WTC11 (cell line): ENCODE measurements around the gene SIAH3. TPM values are rescaled to one million over a fixed set of nuclear protein-coding genes. Genes with fewer than 3 reads are reported as not detected.

Experiments used
- ATAC-seq: fragments of 200-7000 bp; cut with Tn5 transposase; 2 replicates; pipeline ENCODE4 v1.10.0; 2021; ENCODE audit warnings: mild to moderate bottlenecking, moderate library complexity
- CTCF ChIA-PET: fragments of 300-600 bp; sonication (Branson Sonifier 250); formaldehyde crosslinking; loops from one replicate; lab custom pipeline; 2021; ENCODE audit warnings: antibody characterized with exemption; lab: Charles Lee
- POLR2A ChIA-PET: fragments of 350-600 bp; sonication (Branson Sonifier 250); formaldehyde crosslinking; loops from one replicate; lab custom pipeline; 2021; ENCODE audit warnings: antibody characterized with exemption; lab: Charles Lee
- DNase-seq: peaks from one replicate; pipeline ENCODE4 v3.0.0; 2021; ENCODE audit warnings: low spot score
- H3K27ac Mint-ChIP-seq: 2 replicates; pipeline ENCODE4 v1.8.0; 2021; ENCODE audit warnings: mixed read lengths
- H3K27me3 Mint-ChIP-seq: 2 replicates; pipeline ENCODE4 v1.8.0; 2021; ENCODE audit warnings: low read depth, mild to moderate bottlenecking, moderate library complexity, mixed read lengths
- H3K36me3 Mint-ChIP-seq: 2 replicates; pipeline ENCODE4 v1.8.0; 2021; ENCODE audit warnings: mixed read lengths
- H3K4me1 Mint-ChIP-seq: 2 replicates; pipeline ENCODE4 v1.8.0; 2022; ENCODE audit warnings: mixed read lengths
- H3K4me3 Mint-ChIP-seq: 2 replicates; pipeline ENCODE4 v1.8.0; 2021; ENCODE audit warnings: mild to moderate bottlenecking, moderate library complexity, mixed read lengths
- H3K9me3 Mint-ChIP-seq: 2 replicates; pipeline ENCODE4 v1.8.0; 2021; ENCODE audit warnings: mixed read lengths
- ESRRA ChIP-seq: sonication (generic); formaldehyde crosslinking; IDR thresholded peaks from 2 replicates; pipeline ENCODE4 v1.8.1; 2022; ENCODE audit warnings: mild to moderate bottlenecking, missing genetic modification reagents, borderline replicate concordance
- ETV6 ChIP-seq: sonication (generic); formaldehyde crosslinking; IDR thresholded peaks from 2 replicates; pipeline ENCODE4 v1.8.1; 2022; ENCODE audit warnings: mild to moderate bottlenecking, missing genetic modification reagents
- FOXP1 ChIP-seq: sonication (generic); formaldehyde crosslinking; IDR thresholded peaks from 2 replicates; pipeline ENCODE4 v1.8.0; 2022; ENCODE audit warnings: missing genetic modification reagents, mild to moderate bottlenecking, moderate library complexity, borderline replicate concordance
- IRF1 ChIP-seq: sonication (generic); formaldehyde crosslinking; IDR thresholded peaks from 2 replicates; pipeline ENCODE4 v1.8.0; 2023; ENCODE audit warnings: missing genetic modification reagents
- JUN ChIP-seq: sonication (generic); formaldehyde crosslinking; IDR thresholded peaks from 2 replicates; pipeline ENCODE4 v1.8.0; 2023; ENCODE audit warnings: mild to moderate bottlenecking, missing genetic modification reagents
- KAT7 ChIP-seq: sonication (generic); formaldehyde crosslinking; IDR thresholded peaks from 2 replicates; pipeline ENCODE4 v1.8.1; 2023; ENCODE audit warnings: missing genetic modification reagents, mild to moderate bottlenecking, borderline replicate concordance
- MXD4 ChIP-seq: fragments of 250-450 bp; sonication (Bioruptor Pico); IDR thresholded peaks from 2 replicates; pipeline ENCODE4 v1.8.0; 2021; ENCODE audit warnings: mild to moderate bottlenecking, moderate library complexity, borderline replicate concordance
- NR2C2 ChIP-seq: sonication (generic); formaldehyde crosslinking; IDR thresholded peaks from 2 replicates; pipeline ENCODE4 v1.8.0; 2022; ENCODE audit warnings: mild to moderate bottlenecking, missing genetic modification reagents
- OVOL2 ChIP-seq: fragments of 250-450 bp; sonication (Bioruptor Pico); IDR thresholded peaks from 2 replicates; pipeline ENCODE4 v1.9.0; 2021; ENCODE audit warnings: mild to moderate bottlenecking, borderline replicate concordance
- PRDM15 ChIP-seq: sonication (generic); formaldehyde crosslinking; IDR thresholded peaks from 2 replicates; pipeline ENCODE4 v1.8.0; 2022; ENCODE audit warnings: missing genetic modification reagents
- SMAD4 ChIP-seq: sonication (generic); formaldehyde crosslinking; IDR thresholded peaks from 2 replicates; pipeline ENCODE4 v1.8.0; 2022; ENCODE audit warnings: mild to moderate bottlenecking, missing genetic modification reagents
- ZBTB21 ChIP-seq: sonication (generic); formaldehyde crosslinking; IDR thresholded peaks from 2 replicates; pipeline ENCODE4 v1.8.1; 2023; ENCODE audit warnings: mild to moderate bottlenecking, missing genetic modification reagents, borderline replicate concordance
- ZNF219 ChIP-seq: sonication (generic); formaldehyde crosslinking; IDR thresholded peaks from 2 replicates; pipeline ENCODE4 v1.8.0; 2023; ENCODE audit warnings: missing genetic modification reagents, mild to moderate bottlenecking, borderline replicate concordance
- ZNF263 ChIP-seq: sonication (generic); formaldehyde crosslinking; IDR thresholded peaks from 2 replicates; pipeline ENCODE4 v1.8.1; 2022; ENCODE audit warnings: low read depth, mild to moderate bottlenecking, moderate library complexity, missing genetic modification reagents
- ZNF281 ChIP-seq: sonication (generic); formaldehyde crosslinking; IDR thresholded peaks from 2 replicates; pipeline ENCODE4 v1.8.0; 2023; ENCODE audit warnings: mild to moderate bottlenecking, missing genetic modification reagents
- total RNA-seq: library from RNA; stranded (reverse); gene quantifications from 3 replicates; pipeline ENCODE4 v1.2.3, GENCODE V29; 2021
- TF ChIP-seq, protein P1 (sequence below): sonication (generic); formaldehyde crosslinking; IDR thresholded peaks from 2 replicates; pipeline ENCODE4 v1.8.1; 2022; ENCODE audit warnings: mild to moderate bottlenecking, missing genetic modification reagents, moderate library complexity, borderline replicate concordance
- TF ChIP-seq, protein P2 (sequence below): sonication (generic); formaldehyde crosslinking; IDR thresholded peaks from 2 replicates; pipeline ENCODE4 v1.8.1; 2023; ENCODE audit warnings: mild to moderate bottlenecking, missing genetic modification reagents
- TF ChIP-seq, protein P3 (sequence below): fragments of 250-450 bp; sonication (Bioruptor Pico); IDR thresholded peaks from 2 replicates; pipeline ENCODE4 v1.9.0; 2021; ENCODE audit warnings: mild to moderate bottlenecking, borderline replicate concordance

SIAH3 gene
- total RNA-seq, 1 experiment from 2014 or later, result 0.31 TPM

- TF ChIP-seq ZNF281 (no peak), SMAD4 (CRISPR knock-in tag) (no peak), ZNF219 (CRISPR knock-in tag) (no peak), ZNF263 (CRISPR knock-in tag) (no peak), ETV6 (CRISPR knock-in tag) (no peak), FOXP1 (CRISPR knock-in tag) (no peak), IRF1 (CRISPR knock-in tag) (no peak), ZBTB21 (CRISPR knock-in tag) (no peak), OVOL2 (no peak), MXD4 (CRISPR knock-in tag) (no peak)
- TF ChIP-seq, protein P1, sequence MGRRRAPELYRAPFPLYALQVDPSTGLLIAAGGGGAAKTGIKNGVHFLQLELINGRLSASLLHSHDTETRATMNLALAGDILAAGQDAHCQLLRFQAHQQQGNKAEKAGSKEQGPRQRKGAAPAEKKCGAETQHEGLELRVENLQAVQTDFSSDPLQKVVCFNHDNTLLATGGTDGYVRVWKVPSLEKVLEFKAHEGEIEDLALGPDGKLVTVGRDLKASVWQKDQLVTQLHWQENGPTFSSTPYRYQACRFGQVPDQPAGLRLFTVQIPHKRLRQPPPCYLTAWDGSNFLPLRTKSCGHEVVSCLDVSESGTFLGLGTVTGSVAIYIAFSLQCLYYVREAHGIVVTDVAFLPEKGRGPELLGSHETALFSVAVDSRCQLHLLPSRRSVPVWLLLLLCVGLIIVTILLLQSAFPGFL (CRISPR knock-in tag), result no peak
- TF ChIP-seq, protein P2, sequence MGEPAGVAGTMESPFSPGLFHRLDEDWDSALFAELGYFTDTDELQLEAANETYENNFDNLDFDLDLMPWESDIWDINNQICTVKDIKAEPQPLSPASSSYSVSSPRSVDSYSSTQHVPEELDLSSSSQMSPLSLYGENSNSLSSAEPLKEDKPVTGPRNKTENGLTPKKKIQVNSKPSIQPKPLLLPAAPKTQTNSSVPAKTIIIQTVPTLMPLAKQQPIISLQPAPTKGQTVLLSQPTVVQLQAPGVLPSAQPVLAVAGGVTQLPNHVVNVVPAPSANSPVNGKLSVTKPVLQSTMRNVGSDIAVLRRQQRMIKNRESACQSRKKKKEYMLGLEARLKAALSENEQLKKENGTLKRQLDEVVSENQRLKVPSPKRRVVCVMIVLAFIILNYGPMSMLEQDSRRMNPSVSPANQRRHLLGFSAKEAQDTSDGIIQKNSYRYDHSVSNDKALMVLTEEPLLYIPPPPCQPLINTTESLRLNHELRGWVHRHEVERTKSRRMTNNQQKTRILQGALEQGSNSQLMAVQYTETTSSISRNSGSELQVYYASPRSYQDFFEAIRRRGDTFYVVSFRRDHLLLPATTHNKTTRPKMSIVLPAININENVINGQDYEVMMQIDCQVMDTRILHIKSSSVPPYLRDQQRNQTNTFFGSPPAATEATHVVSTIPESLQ (CRISPR knock-in tag), result no peak
These were observed 38.7 kb downstream of the SIAH3 start (continued) for GRCh38 chr13:45812695-45813372.

DNA sequence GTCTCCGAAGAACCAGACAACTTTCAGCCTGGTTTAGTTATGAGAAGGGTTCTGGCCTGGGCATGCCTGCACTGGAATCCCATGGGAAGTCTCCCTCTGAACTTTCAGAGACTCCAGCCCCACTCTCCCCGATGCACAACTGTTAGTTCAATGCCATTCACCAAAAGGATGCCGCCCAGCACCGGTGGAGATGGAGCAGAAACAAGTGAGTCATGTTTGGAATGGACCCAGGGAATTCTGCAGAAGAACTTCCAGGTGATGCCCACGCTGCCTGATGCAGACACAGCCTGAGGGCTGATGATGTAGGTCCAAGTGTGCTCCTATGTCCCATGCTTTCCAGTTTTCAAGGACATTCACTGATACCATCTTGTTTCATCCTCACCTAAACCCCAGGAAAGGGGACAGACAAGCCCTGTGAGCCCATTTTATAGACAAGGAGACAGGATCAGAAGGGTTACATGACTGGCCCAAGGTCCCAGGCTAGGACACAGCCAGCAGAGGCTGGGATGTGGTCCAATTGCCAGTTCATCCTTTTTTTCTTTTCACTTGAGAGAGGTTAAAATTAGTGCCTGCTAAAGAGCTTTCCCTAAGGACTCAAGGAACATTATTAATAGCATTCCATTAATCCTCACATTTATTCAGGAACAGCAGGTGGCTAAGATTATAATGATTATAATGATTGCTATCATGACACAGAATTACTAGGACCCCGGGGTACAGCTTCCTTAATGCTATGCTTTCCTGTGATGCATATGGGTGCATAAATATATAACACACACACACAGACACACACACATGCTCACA lies 39.5 kb downstream of the SIAH3 start:
- ATAC-seq, result no peak
- no peaks in the 10 kb centered on the region for H3K9me3 Mint-ChIP-seq
- TF ChIP-seq JUN (CRISPR knock-in tag) (no peak), NR2C2 (no peak), PRDM15 (no peak), KAT7 (CRISPR knock-in tag) (no peak), ESRRA (CRISPR knock-in tag) (no peak)
- TF ChIP-seq, protein P3, sequence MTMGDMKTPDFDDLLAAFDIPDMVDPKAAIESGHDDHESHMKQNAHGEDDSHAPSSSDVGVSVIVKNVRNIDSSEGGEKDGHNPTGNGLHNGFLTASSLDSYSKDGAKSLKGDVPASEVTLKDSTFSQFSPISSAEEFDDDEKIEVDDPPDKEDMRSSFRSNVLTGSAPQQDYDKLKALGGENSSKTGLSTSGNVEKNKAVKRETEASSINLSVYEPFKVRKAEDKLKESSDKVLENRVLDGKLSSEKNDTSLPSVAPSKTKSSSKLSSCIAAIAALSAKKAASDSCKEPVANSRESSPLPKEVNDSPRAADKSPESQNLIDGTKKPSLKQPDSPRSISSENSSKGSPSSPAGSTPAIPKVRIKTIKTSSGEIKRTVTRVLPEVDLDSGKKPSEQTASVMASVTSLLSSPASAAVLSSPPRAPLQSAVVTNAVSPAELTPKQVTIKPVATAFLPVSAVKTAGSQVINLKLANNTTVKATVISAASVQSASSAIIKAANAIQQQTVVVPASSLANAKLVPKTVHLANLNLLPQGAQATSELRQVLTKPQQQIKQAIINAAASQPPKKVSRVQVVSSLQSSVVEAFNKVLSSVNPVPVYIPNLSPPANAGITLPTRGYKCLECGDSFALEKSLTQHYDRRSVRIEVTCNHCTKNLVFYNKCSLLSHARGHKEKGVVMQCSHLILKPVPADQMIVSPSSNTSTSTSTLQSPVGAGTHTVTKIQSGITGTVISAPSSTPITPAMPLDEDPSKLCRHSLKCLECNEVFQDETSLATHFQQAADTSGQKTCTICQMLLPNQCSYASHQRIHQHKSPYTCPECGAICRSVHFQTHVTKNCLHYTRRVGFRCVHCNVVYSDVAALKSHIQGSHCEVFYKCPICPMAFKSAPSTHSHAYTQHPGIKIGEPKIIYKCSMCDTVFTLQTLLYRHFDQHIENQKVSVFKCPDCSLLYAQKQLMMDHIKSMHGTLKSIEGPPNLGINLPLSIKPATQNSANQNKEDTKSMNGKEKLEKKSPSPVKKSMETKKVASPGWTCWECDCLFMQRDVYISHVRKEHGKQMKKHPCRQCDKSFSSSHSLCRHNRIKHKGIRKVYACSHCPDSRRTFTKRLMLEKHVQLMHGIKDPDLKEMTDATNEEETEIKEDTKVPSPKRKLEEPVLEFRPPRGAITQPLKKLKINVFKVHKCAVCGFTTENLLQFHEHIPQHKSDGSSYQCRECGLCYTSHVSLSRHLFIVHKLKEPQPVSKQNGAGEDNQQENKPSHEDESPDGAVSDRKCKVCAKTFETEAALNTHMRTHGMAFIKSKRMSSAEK, result no peak
- ChIA-PET POLR2A (no interaction called here), CTCF (no interaction called here)
- no peak for DNase-seq
- H3K36me3 Mint-ChIP-seq, result no peaks in the 10 kb centered on the region
- H3K4me3 Mint-ChIP-seq, result no peak overlapping the region
- H3K27ac Mint-ChIP-seq, result no peak overlapping the region
- H3K27me3 Mint-ChIP-seq, result no peaks in the 10 kb centered on the region
- peaks cover 6% of the 10 kb centered on the region for H3K4me1 Mint-ChIP-seq
